MCF 10A (cell line): ENCODE measurements around the gene MRPL44. TPM values are rescaled to one million over a fixed set of nuclear protein-coding genes. Genes with fewer than 3 reads are reported as not detected.

Experiments
- BruUV-seq: library from RNA; stranded (reverse); fragments of 400-500 nt; replicated peaks from 2 replicates; lab custom pipeline; 2021; lab: Mats Ljungman, UMichigan
- CTCF ChIA-PET: fragments of 300-600 bp; sonication (Branson Sonifier 250); formaldehyde crosslinking; extraction: SDS; loops from one replicate; lab custom pipeline; 2021; ENCODE audit warnings: antibody characterized with exemption, inconsistent platforms; lab: Yijun Ruan, JAX
- POLR2A ChIA-PET: fragments of 300-600, 350-650 bp; sonication (Branson Sonifier 250); formaldehyde crosslinking; extraction: SDS; loops from one replicate; lab custom pipeline; 2020; ENCODE audit warnings: antibody characterized with exemption, inconsistent platforms; lab: Yijun Ruan, JAX
- DNase-seq: peaks from one replicate; pipeline ENCODE4 v3.0.0-alpha.2; 2018; ENCODE audit not compliant: unreplicated experiment
- H3K27ac Mint-ChIP-seq: one replicate; pipeline ENCODE4 v1.8.0; 2022; ENCODE audit warnings: mild to moderate bottlenecking, low read depth, mixed read lengths; ENCODE audit not compliant: unreplicated experiment
- H3K27me3 Mint-ChIP-seq: one replicate; pipeline ENCODE4 v1.8.0; 2022; ENCODE audit warnings: mixed read lengths; ENCODE audit not compliant: insufficient read depth, unreplicated experiment
- H3K36me3 Mint-ChIP-seq: one replicate; pipeline ENCODE4 v1.8.0; 2022; ENCODE audit warnings: mild to moderate bottlenecking, moderate library complexity, mixed read lengths; ENCODE audit not compliant: insufficient read depth, unreplicated experiment
- H3K4me1 Mint-ChIP-seq: one replicate; pipeline ENCODE4 v1.8.0; 2022; ENCODE audit warnings: mixed read lengths; ENCODE audit not compliant: insufficient read depth, unreplicated experiment
- H3K4me3 Mint-ChIP-seq: one replicate; pipeline ENCODE4 v1.8.0; 2022; ENCODE audit warnings: mild to moderate bottlenecking, moderate library complexity, mixed read lengths; ENCODE audit not compliant: unreplicated experiment
- H3K9me3 Mint-ChIP-seq: one replicate; pipeline ENCODE4 v1.8.0; 2022; ENCODE audit warnings: mixed read lengths; ENCODE audit not compliant: unreplicated experiment
- intact Hi-C: fragments of 100-400 bp; cut with micrococcal nuclease; formaldehyde crosslinking; loops from 2 replicates; pipeline ENCODE4 v1.14.1; 2022
- total RNA-seq: library from RNA; stranded (reverse); gene quantifications from 2 replicates; pipeline ENCODE4 v1.2.3, GENCODE V29; 2022
- TF ChIP-seq, protein P1 (sequence below): fragments of 200-600 bp; IDR thresholded peaks from one replicate; pipeline ENCODE4 v1.8.0; 2022; ENCODE audit warnings: antibody characterized with exemption, mild to moderate bottlenecking; ENCODE audit not compliant: unreplicated experiment

Gene MRPL44
- total RNA-seq, 1 experiment from 2014 or later, result 27.4 TPM

- peak; percentile 58 for DNase-seq
- CTCF ChIA-PET, result interaction anchor here (0.7 kb wide), 1 partner anchor 189 kb away, joined by 3 read pairs; no protein-coding TSS in a partner anchor
- intact Hi-C loops, result no loop called here
Observed at GRCh38 chr2:223925106-223925505, 32.2 kb upstream of the MRPL44 start.

DNA sequence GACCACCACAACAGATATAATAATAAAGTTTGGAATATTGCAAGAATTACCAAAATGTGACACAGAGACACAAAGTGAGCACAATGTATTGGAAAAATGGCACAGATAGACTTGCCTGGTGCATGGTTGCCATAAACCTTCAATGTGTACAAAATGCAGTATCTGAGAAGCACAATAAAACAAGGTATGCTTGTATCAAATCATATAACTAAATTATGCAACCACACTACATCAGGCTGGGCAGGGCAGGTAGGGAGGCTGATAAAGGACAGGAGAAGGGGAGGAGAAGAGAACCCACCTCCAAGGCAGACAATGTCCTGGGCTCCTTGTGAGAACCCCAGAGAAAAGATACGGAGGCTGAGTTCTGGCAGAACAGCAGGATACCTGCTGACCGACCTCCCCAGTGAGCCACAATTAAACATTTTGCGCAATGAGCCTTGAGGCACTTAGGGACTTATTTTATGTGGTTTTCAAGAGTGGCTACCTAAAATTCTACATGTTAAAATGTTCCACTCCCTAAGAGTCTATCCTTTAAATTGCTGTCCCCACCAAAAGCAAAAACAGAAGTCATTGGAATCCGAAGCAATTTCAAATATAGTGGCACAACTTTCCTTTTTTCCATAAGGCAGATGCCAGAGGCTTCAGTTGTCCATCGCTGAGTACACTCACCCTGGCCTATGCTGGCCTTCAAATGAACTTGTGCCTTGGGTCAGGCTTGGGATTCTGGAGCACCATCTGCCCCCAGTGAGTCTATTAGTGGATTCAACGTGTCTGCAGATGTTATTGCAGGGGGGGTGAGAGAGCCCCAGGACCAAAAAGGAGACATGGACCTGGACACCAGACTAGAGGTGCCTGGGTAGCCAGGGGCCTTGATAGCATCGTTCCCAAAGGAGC lies 28.9 kb upstream of the MRPL44 start:
- Mint-ChIP-seq H3K4me1 (peaks cover 15% of the 10 kb centered on the region), H3K9me3 (no peaks in the 10 kb centered on the region), H3K27ac (no peak overlapping the region), H3K36me3 (no peaks in the 10 kb centered on the region), H3K27me3 (no peaks in the 10 kb centered on the region), H3K4me3 (no peak overlapping the region)
- BruUV-seq, result no TSS peak
- TF ChIP-seq, protein P1, sequence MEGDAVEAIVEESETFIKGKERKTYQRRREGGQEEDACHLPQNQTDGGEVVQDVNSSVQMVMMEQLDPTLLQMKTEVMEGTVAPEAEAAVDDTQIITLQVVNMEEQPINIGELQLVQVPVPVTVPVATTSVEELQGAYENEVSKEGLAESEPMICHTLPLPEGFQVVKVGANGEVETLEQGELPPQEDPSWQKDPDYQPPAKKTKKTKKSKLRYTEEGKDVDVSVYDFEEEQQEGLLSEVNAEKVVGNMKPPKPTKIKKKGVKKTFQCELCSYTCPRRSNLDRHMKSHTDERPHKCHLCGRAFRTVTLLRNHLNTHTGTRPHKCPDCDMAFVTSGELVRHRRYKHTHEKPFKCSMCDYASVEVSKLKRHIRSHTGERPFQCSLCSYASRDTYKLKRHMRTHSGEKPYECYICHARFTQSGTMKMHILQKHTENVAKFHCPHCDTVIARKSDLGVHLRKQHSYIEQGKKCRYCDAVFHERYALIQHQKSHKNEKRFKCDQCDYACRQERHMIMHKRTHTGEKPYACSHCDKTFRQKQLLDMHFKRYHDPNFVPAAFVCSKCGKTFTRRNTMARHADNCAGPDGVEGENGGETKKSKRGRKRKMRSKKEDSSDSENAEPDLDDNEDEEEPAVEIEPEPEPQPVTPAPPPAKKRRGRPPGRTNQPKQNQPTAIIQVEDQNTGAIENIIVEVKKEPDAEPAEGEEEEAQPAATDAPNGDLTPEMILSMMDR, result no peak
- intact Hi-C loops, result no loop called here
- POLR2A ChIA-PET, result no interaction called here
- peak; percentile 39 for DNase-seq
- CTCF ChIA-PET, result interaction anchor here (1.3 kb wide), 1 partner anchor 15 kb away, joined by 4 read pairs; no protein-coding TSS in a partner anchor

More at GRCh38 chr2:223925106-223925505, 32.2 kb upstream of the MRPL44 start:
- no TSS peak for BruUV-seq
- H3K4me3 Mint-ChIP-seq, result no peak overlapping the region
- no peak overlapping the region for H3K27ac Mint-ChIP-seq
- TF ChIP-seq, protein P1, result no peak
- no peaks in the 10 kb centered on the region for H3K9me3 Mint-ChIP-seq
- POLR2A ChIA-PET, result interaction anchor here (0.6 to 1.3 kb wide), 4 partner anchors 9 to 1294 kb away, joined by 3 to 5 read pairs (median 3); partner anchors contain the start of gene WDFY1
- H3K4me1 Mint-ChIP-seq, result peaks cover 15% of the 10 kb centered on the region
- H3K27me3 Mint-ChIP-seq, result no peaks in the 10 kb centered on the region
- no peaks in the 10 kb centered on the region for H3K36me3 Mint-ChIP-seq

DNA sequence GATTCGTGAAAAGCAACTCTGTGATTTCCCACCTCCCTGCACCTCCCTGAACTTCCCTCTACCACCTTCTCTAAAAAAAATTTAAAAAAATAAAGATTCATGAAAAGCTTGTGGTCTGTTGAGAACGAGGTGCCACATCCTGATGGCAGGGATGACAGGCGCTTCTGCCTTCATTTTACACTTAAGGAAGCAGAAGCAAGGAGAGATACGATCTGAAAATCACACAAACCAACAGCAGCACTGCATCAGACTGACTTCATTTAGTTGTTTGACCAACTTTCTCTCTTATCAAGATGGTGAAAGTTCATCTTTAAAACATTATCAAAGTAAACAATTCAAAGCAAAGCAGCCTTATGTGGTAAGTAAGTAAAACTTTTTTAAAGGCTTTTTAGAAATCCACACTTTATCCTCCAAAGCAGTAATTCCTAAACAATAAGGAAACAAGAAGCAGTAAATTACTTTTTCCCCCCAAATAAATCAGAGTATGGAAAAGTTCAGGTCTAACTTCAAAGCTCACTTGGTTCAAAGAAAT lies 27.6 kb upstream of the MRPL44 start:
- ChIA-PET CTCF (interaction anchor here (0.8 to 1.3 kb wide), 2 partner anchors 14 to 958 kb away, joined by 3 to 4 read pairs; no protein-coding TSS in a partner anchor), POLR2A (interaction anchor here (0.6 to 1.2 kb wide), 2 partner anchors 10 to 326 kb away, joined by 3 read pairs; no protein-coding TSS in a partner anchor)
- peaks cover 17% of the 10 kb centered on the region for H3K4me1 Mint-ChIP-seq
- H3K4me3 Mint-ChIP-seq, result no peak overlapping the region
- intact Hi-C loops, result no loop called here
- no TSS peak for BruUV-seq
- H3K27ac Mint-ChIP-seq, result no peak overlapping the region
- DNase-seq, result no peak
- no peaks in the 10 kb centered on the region for H3K27me3 Mint-ChIP-seq
- H3K9me3 Mint-ChIP-seq, result no peaks in the 10 kb centered on the region
- TF ChIP-seq, protein P1, result no peak
- no peaks in the 10 kb centered on the region for H3K36me3 Mint-ChIP-seq
